Measurements from ENCODE around the gene PIEZO1. TPM values are rescaled to one million over a fixed set of nuclear protein-coding genes. Genes with fewer than 3 reads are reported as not detected.
A peak's percentile ranks its signal among the peaks of the same experiment; 100 is the strongest.

PIEZO1 gene
- total RNA-seq, 2 donors from 2014 or later: 197 to 326 TPM

DNA sequence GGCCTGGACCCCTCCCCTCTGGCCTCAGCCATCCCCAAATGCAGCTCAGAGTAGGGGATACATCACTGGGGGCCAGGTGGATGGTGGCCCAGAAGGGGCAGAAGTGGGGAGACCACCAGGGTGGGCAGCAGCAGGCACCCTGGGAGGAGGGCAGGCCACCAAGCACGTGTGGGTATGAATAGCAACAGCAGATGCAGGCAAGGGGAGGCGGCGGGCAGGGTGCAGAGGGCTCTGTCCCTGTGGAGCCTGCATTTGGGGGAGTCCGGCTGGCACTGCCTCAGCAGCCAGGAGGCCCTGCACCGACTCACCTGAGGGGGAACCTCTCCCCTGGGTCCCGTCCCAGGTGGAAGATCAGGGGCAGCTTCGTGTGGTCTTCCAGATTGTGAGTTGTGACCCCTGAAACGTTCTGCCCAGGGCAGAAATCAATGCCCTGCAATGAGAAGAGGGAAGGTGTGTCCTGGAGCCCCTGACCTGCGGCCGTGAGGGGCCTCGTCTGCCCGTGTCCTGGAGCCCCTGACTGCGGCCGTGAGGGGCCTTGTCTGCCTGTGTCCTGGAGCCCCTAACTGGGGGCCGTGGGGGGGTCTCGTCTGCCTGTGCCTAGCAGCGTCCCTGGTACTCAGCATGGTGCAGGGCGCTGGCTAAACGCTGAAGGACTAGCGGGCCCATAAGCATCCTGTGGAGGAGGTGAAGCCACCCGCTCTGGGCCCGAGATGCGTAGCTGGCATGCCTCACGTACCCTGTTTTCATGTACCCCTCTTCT is 37.4 kb upstream of the PIEZO1 start:
- ATAC-seq (replicated peaks): no peak
- H3K27ac Mint-ChIP-seq: no peak overlapping the region

DNA sequence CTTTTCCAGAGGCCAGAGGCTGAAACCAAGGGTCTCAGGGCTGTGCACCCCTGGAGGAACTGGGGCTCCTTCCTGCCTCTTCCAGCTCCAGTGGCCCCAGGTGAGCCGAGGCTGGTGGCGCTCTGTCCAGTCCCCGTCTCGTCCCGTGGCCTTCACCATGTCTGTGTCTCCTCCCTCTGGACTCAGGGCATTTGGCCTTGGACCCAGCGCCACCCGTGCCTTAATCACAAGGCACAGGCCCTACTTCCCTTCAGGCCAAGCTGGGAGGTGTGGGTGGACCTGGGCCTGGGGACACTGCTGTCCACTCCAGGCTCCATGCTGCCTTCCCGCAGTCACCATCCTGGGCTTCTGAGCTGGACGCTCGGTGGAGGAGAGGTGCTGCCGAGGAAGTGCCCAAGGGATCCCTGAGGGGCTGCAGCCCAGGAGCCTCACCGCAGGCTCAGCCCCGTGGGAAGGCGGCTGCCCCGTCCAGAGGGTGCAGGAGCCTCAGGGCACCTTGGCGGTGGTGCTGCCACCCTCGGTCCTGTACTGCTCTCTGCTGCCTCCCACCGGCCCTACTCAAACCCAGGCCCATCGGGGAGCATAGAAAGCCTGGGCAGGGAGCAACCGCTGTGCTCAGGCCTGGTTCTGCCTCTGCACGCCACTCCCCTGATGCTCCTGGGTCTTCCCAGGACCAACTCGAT is 36.3 kb upstream of the PIEZO1 start:
- Mint-ChIP-seq H3K27me3 (no peaks in the 10 kb centered on the region), H3K27ac (no peak overlapping the region), H3K9me3 (no peaks in the 10 kb centered on the region), H3K36me3 (ENCODE audit: low read depth) (no peaks in the 10 kb centered on the region), H3K4me1 (no peaks in the 10 kb centered on the region), H3K4me3 (no peak overlapping the region)
- no peak for ATAC-seq (replicated peaks)

More for the DNA sequence above, 37.4 kb upstream of the PIEZO1 start:
- Mint-ChIP-seq H3K36me3 (ENCODE audit: low read depth) (no peaks in the 10 kb centered on the region), H3K4me1 (no peaks in the 10 kb centered on the region), H3K27me3 (no peaks in the 10 kb centered on the region), H3K4me3 (no peak overlapping the region), H3K9me3 (no peaks in the 10 kb centered on the region)

GRCh38 chr16:88820385-88821025 is 35.5 kb upstream of the PIEZO1 start:
- no peaks in the 10 kb centered on the region for H3K27me3 Mint-ChIP-seq
- H3K9me3 Mint-ChIP-seq: no peaks in the 10 kb centered on the region
- H3K4me1 Mint-ChIP-seq: no peaks in the 10 kb centered on the region
- H3K36me3 Mint-ChIP-seq (ENCODE audit: low read depth): no peaks in the 10 kb centered on the region
- no peak for ATAC-seq (replicated peaks)
- no peak overlapping the region for H3K4me3 Mint-ChIP-seq
- H3K27ac Mint-ChIP-seq: no peak overlapping the region

- H3K4me3 Mint-ChIP-seq: no peak overlapping the region
- no peaks in the 10 kb centered on the region for H3K27me3 Mint-ChIP-seq
- no peaks in the 10 kb centered on the region for H3K4me1 Mint-ChIP-seq
- no peaks in the 10 kb centered on the region for H3K36me3 Mint-ChIP-seq (ENCODE audit: low read depth)
- H3K27ac Mint-ChIP-seq: no peak overlapping the region
- H3K9me3 Mint-ChIP-seq: no peaks in the 10 kb centered on the region
- ATAC-seq (replicated peaks): no peak
These were observed 34.1 kb upstream of the PIEZO1 start for GRCh38 chr16:88819126-88819525.

- H3K36me3 Mint-ChIP-seq (ENCODE audit: low read depth): no peaks in the 10 kb centered on the region
- no peaks in the 10 kb centered on the region for H3K27me3 Mint-ChIP-seq
- no peak for ATAC-seq (replicated peaks)
These were observed 33.5 kb upstream of the PIEZO1 start for GRCh38 chr16:88818575-88818874.

GRCh38 chr16:88817785-88818574 is 33.0 kb upstream of the PIEZO1 start:
- ATAC-seq (replicated peaks): no peak
- no peaks in the 10 kb centered on the region for H3K27me3 Mint-ChIP-seq
- H3K9me3 Mint-ChIP-seq: no peaks in the 10 kb centered on the region
- H3K27ac Mint-ChIP-seq: no peak overlapping the region
- H3K4me3 Mint-ChIP-seq: no peak overlapping the region
- H3K4me1 Mint-ChIP-seq: no peaks in the 10 kb centered on the region
- H3K36me3 Mint-ChIP-seq (ENCODE audit: low read depth): no peaks in the 10 kb centered on the region

More at GRCh38 chr16:88818575-88818874, 33.5 kb upstream of the PIEZO1 start:
- Mint-ChIP-seq H3K27ac (no peak overlapping the region), H3K4me1 (no peaks in the 10 kb centered on the region), H3K4me3 (no peak overlapping the region), H3K9me3 (no peaks in the 10 kb centered on the region)

GRCh38 chr16:88816736-88817535 is 31.9 kb upstream of the PIEZO1 start:
- ATAC-seq (replicated peaks): no peak
- no peak overlapping the region for H3K27ac Mint-ChIP-seq
- no peaks in the 10 kb centered on the region for H3K27me3 Mint-ChIP-seq
- H3K4me1 Mint-ChIP-seq: no peaks in the 10 kb centered on the region
- no peak overlapping the region for H3K4me3 Mint-ChIP-seq
- no peaks in the 10 kb centered on the region for H3K9me3 Mint-ChIP-seq
- no peaks in the 10 kb centered on the region for H3K36me3 Mint-ChIP-seq (ENCODE audit: low read depth)

- no peaks in the 10 kb centered on the region for H3K4me1 Mint-ChIP-seq
- no peak for ATAC-seq (replicated peaks)
- H3K27me3 Mint-ChIP-seq: no peaks in the 10 kb centered on the region
- no peak overlapping the region for H3K27ac Mint-ChIP-seq
- H3K9me3 Mint-ChIP-seq: no peaks in the 10 kb centered on the region
- H3K4me3 Mint-ChIP-seq: no peak overlapping the region
- H3K36me3 Mint-ChIP-seq (ENCODE audit: low read depth): peaks cover 4% of the 10 kb centered on the region
These were observed 31.0 kb upstream of the PIEZO1 start for GRCh38 chr16:88815901-88816589.

DNA sequence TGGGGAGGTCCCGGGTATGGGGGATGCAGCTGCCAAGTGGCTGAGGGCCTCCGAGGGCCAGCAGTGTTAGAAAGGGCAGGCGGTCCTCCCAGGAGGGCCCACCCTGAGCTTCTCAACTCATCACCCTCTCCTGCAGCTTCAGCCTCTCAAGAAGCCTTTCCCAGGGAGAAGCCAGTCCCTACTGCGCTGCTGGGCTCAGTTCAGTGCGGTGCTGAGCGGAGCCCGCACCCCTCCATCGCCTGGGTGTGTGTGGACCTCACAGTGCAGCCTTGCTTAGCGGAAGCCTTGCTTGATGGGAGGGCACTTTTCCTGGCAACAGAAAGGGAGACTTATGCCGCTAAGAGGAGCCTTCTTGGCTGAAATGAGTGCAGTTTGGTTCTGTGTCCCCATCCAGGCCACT is 30.2 kb upstream of the PIEZO1 start:
- H3K4me3 Mint-ChIP-seq: no peak overlapping the region
- ATAC-seq (replicated peaks): no peak
- H3K27me3 Mint-ChIP-seq: no peaks in the 10 kb centered on the region
- peaks cover 12% of the 10 kb centered on the region for H3K36me3 Mint-ChIP-seq (ENCODE audit: low read depth)
- H3K4me1 Mint-ChIP-seq: no peaks in the 10 kb centered on the region
- no peak overlapping the region for H3K27ac Mint-ChIP-seq
- H3K9me3 Mint-ChIP-seq: no peaks in the 10 kb centered on the region

DNA sequence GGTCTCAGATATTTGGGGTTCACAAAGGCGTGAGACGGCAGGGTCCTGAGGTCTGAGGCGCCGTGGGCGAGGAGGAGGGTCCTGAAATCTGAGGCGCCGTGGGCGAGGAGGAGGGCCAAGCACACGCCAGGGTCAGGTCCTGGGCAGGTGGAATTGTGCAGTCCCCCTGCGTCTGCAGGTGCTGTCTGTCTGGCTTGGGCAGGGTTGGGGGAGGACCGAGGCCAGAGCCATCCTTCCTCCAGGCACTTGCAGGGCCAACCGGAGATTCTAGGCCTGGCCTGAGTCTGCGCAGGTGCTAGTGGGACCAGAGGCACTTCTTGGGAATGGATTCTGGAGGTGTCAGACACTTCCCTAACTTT is 29.1 kb upstream of the PIEZO1 start:
- Mint-ChIP-seq H3K36me3 (ENCODE audit: low read depth) (peaks cover 23% of the 10 kb centered on the region), H3K4me1 (peaks cover 4% of the 10 kb centered on the region), H3K4me3 (peak overlapping the region; percentile 16), H3K27ac (no peak overlapping the region), H3K9me3 (no peaks in the 10 kb centered on the region), H3K27me3 (no peaks in the 10 kb centered on the region)
- ATAC-seq (replicated peaks): no peak

- H3K4me3 Mint-ChIP-seq: peak overlapping the region; percentile 84
- H3K27me3 Mint-ChIP-seq: no peaks in the 10 kb centered on the region
- no peak for ATAC-seq (replicated peaks)
- H3K27ac Mint-ChIP-seq: no peak overlapping the region
- H3K4me1 Mint-ChIP-seq: peaks cover 7% of the 10 kb centered on the region
- H3K9me3 Mint-ChIP-seq: no peaks in the 10 kb centered on the region
- H3K36me3 Mint-ChIP-seq (ENCODE audit: low read depth): peaks cover 29% of the 10 kb centered on the region
These were observed 28.5 kb upstream of the PIEZO1 start for GRCh38 chr16:88813269-88814143.

GRCh38 chr16:88812513-88813268 is 27.7 kb upstream of the PIEZO1 start:
- Mint-ChIP-seq H3K4me1 (peaks cover 7% of the 10 kb centered on the region), H3K4me3 (peak overlapping the region; percentile 84), H3K27ac (peak overlapping the region; percentile 71), H3K27me3 (no peaks in the 10 kb centered on the region), H3K9me3 (no peaks in the 10 kb centered on the region), H3K36me3 (ENCODE audit: low read depth) (peaks cover 37% of the 10 kb centered on the region)
- no peak for ATAC-seq (replicated peaks)
